Mononuclear cell (primary cell): ENCODE results near the gene PDE8B. TPM values are rescaled to one million over a fixed set of nuclear protein-coding genes. Genes with fewer than 3 reads are reported as not detected.

Experiments
- H3K27me3 ChIP-seq: 2 replicates; pipeline ENCODE4 v1.6.0; 2011; ENCODE audit warnings: low read length, control low read depth; ENCODE audit not compliant: insufficient read depth
- H3K4me1 ChIP-seq: 2 replicates; pipeline ENCODE4 v1.5.1; 2011; ENCODE audit warnings: mild to moderate bottlenecking, low read length, control low read depth; ENCODE audit not compliant: insufficient read depth
- H3K4me3 ChIP-seq: 2 replicates; pipeline ENCODE4 v1.5.1; 2011; ENCODE audit warnings: mild to moderate bottlenecking, low read length, moderate library complexity
- H3K9me3 ChIP-seq: 2 replicates; pipeline ENCODE4 v1.5.1; 2011; ENCODE audit warnings: low read depth, mild to moderate bottlenecking, control low read depth, low read length
- total RNA-seq: library from RNA; depleted of rRNA; stranded (reverse); fragments of >200 nt; gene quantifications from one replicate; pipeline ENCODE4 v1.2.3, GENCODE V29; 2012

Gene PDE8B, protein sequence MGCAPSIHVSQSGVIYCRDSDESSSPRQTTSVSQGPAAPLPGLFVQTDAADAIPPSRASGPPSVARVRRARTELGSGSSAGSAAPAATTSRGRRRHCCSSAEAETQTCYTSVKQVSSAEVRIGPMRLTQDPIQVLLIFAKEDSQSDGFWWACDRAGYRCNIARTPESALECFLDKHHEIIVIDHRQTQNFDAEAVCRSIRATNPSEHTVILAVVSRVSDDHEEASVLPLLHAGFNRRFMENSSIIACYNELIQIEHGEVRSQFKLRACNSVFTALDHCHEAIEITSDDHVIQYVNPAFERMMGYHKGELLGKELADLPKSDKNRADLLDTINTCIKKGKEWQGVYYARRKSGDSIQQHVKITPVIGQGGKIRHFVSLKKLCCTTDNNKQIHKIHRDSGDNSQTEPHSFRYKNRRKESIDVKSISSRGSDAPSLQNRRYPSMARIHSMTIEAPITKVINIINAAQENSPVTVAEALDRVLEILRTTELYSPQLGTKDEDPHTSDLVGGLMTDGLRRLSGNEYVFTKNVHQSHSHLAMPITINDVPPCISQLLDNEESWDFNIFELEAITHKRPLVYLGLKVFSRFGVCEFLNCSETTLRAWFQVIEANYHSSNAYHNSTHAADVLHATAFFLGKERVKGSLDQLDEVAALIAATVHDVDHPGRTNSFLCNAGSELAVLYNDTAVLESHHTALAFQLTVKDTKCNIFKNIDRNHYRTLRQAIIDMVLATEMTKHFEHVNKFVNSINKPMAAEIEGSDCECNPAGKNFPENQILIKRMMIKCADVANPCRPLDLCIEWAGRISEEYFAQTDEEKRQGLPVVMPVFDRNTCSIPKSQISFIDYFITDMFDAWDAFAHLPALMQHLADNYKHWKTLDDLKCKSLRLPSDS
- total RNA-seq, result 0.21 TPM

- H3K4me1 ChIP-seq, result peaks cover 11% of the 10 kb centered on the region
- peaks cover 66% of the 10 kb centered on the region for H3K27me3 ChIP-seq
- H3K4me3 ChIP-seq, result peak within 1 kb of the TSS; percentile 24
- no peaks in the 10 kb centered on the region for H3K9me3 ChIP-seq
Measured at GRCh38 chr5:77210091-77210963, at the start of gene PDE8B. PDE8B (plus strand) TSS chr5:77210680; CDS start chr5:77210926, 246 bp downstream.

- no peaks in the 10 kb centered on the region for H3K9me3 ChIP-seq
- no peaks in the 10 kb centered on the region for H3K27me3 ChIP-seq
- no peak overlapping the region for H3K4me3 ChIP-seq
- H3K4me1 ChIP-seq, result no peaks in the 10 kb centered on the region
Measured at GRCh38 chr5:77163453-77163852, 47.0 kb upstream of the PDE8B start.

- Histone ChIP-seq H3K4me3 (no peak overlapping the region), H3K4me1 (no peaks in the 10 kb centered on the region), H3K27me3 (peaks cover 9% of the 10 kb centered on the region), H3K9me3 (no peaks in the 10 kb centered on the region)
Measured at GRCh38 chr5:77167063-77167462, 43.4 kb upstream of the PDE8B start.

DNA sequence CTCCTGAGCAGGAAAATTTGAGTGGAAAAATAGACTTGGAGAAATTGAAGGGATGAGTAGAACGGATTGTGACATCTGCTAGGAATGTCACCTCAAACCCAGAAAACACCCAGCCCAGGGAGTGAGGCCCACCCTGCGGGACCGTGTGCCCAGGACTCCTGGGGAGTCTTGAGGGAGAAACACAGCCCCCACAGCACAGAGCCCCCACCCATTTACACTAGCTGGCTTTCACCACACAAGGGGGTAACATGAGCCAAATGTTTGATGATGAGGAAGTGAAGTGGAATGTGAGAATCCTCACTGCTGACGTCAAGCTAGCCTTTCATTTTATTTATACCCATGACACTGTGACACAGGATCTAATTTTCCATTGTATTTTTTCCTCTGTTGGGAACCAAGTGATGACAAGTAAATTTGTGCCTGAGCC is 42.8 kb upstream of the PDE8B start:
- Histone ChIP-seq H3K4me3 (no peak overlapping the region), H3K27me3 (peaks cover 9% of the 10 kb centered on the region), H3K9me3 (no peaks in the 10 kb centered on the region), H3K4me1 (no peaks in the 10 kb centered on the region)

DNA sequence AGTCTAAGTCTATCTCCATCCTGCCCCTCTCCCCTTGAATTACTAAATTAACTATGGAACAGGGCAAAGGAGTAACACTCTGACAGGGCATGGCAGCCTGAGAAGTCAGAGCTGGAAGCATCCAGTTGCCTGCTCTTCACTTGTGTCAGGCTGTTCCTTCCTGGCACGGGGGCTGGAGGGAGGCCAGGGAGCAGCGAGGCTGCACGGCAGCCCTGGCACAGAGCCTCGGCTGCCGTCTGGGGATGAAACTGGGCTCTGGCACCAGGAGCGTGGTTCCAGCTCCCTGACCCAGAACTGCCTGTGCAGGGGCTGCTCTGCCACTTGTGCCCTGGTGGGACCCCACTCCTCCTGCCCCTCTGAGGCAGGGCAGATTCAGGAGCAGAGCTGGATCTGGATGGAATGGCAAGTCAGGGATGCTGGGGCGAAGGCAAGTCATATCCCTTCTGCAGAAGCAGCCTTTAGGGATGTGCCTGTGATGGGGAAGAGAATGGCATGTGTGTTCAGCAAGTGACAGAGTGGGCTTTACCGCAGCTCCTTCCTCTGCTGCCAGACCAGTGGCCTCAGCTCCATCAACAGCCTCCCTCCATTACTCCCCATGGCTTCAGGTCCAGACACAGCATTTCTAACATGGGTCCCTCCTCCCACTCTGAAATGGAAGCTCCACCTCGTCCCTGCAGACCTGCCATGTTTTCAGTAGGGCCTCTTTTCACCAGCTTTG is 42.2 kb upstream of the PDE8B start:
- H3K4me3 ChIP-seq, result no peak overlapping the region
- no peaks in the 10 kb centered on the region for H3K9me3 ChIP-seq

GRCh38 chr5:77168879-77169244 is 41.6 kb upstream of the PDE8B start:
- Histone ChIP-seq H3K4me1 (no peaks in the 10 kb centered on the region), H3K9me3 (no peaks in the 10 kb centered on the region), H3K4me3 (no peak overlapping the region), H3K27me3 (peaks cover 9% of the 10 kb centered on the region)

More for the DNA sequence above, 42.2 kb upstream of the PDE8B start:
- peaks cover 9% of the 10 kb centered on the region for H3K27me3 ChIP-seq
- H3K4me1 ChIP-seq, result no peaks in the 10 kb centered on the region

DNA sequence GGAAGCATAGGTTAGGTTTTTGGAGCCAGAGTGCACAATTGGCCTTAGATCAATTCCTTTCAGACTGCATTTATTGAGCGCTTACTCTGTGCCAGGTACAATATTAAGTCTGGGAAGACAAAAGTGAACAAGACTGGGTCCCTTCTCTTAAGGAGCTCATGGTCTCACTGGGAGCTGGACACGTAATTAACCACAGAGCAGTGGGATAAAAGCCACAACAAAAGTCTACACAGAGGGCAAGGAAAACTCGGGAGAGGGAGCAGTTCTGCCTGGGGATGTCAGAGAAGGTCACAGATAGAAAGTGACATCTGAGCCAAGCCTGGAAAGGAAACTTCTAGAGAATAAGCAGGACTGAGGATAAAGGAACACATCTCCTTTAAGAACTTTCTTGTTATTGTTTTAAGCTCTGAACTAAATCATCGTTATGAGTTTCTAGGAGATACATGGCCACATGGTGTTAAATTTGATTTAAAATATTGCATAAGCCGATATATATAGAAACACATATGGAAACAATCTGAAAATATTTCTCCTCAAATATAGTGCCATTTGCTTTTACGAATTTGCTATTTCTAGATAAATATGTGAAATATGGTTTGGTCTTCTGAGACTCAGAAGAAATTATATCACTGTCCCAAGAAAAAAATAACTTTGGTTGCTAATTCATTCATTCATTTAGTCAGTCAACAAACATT is 40.1 kb upstream of the PDE8B start:
- H3K4me3 ChIP-seq, result no peak overlapping the region
- H3K27me3 ChIP-seq, result peaks cover 9% of the 10 kb centered on the region
- H3K4me1 ChIP-seq, result no peaks in the 10 kb centered on the region
- H3K9me3 ChIP-seq, result no peaks in the 10 kb centered on the region

- Histone ChIP-seq H3K4me3 (no peak overlapping the region), H3K27me3 (peaks cover 16% of the 10 kb centered on the region), H3K9me3 (no peaks in the 10 kb centered on the region), H3K4me1 (no peaks in the 10 kb centered on the region)
Measured at GRCh38 chr5:77171141-77171910, 39.2 kb upstream of the PDE8B start.

DNA sequence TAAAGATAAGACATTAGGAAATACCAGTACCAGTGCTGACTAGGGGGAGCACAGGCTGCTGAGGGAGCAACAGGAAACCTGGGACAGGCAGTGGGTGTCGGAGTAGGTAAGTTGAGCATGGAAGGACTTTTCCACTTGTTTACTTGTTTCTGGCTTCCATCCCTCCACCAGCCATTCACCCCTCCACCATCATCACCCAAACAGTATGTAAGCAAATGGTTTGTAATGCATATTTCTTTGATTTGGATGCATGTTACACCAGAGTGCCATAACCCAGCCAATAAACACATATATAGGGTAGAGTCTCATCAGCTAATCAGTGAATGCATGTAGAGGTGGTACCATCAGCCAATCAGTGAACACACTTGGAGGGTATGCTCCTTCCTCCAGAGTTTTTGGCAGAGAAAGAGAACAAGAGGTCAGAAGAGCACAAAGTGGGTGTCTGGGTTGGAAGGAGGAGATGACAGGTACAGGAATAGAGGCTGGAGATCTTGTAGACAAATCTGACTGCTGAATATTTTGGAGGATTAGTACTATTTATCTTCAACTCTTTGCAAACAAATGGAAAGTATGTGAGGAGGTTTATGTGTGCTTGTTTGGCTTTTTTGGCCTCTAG is 37.7 kb upstream of the PDE8B start:
- H3K9me3 ChIP-seq, result no peaks in the 10 kb centered on the region
- no peaks in the 10 kb centered on the region for H3K4me1 ChIP-seq
- no peak overlapping the region for H3K4me3 ChIP-seq
- H3K27me3 ChIP-seq, result peaks cover 21% of the 10 kb centered on the region

DNA sequence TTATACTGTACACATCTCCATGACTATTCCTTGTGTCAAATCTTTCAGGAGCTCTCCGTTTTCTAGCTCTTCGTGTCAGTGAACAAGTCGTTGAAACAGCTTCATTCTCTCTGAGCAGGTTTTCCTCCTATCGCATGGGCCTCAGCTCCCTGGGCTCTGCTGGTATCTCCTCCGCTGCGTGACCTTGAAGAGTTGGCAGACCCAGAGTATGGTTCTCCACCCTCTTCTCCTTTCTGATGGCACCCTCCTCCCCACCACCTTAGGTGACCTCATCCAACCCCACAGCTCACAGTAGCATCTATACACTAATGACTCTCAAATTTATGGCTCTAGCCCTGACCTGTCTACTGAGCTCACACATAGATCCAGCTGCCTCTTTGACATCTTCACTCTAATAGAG is 36.0 kb upstream of the PDE8B start:
- no peak overlapping the region for H3K4me3 ChIP-seq
- H3K9me3 ChIP-seq, result no peaks in the 10 kb centered on the region
- H3K27me3 ChIP-seq, result peaks cover 35% of the 10 kb centered on the region
- no peaks in the 10 kb centered on the region for H3K4me1 ChIP-seq

DNA sequence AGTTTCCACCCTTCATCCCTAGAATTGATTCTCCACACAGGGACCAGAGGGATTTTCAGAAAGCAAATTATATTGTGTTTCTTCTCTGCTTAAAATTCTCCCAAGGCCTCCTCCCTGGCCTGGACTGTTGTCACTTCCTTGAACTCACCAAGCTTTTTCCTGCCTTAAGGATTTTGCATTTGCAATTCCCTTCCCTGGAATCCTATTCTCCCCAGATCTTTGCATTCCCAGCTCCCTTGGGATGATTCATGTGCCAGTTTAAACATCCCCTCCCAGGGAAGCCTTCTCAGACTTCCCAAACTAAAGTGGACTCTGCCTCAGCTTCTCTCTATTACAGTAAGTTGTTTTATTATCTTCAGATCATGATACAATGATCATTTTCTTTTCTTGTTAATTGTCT is 35.2 kb upstream of the PDE8B start:
- Histone ChIP-seq H3K9me3 (no peaks in the 10 kb centered on the region), H3K27me3 (peaks cover 40% of the 10 kb centered on the region), H3K4me3 (no peak overlapping the region), H3K4me1 (peaks cover 4% of the 10 kb centered on the region)

GRCh38 chr5:77176429-77176828 is 34.1 kb upstream of the PDE8B start:
- Histone ChIP-seq H3K4me3 (no peak overlapping the region), H3K4me1 (peaks cover 8% of the 10 kb centered on the region), H3K9me3 (no peaks in the 10 kb centered on the region), H3K27me3 (peaks cover 42% of the 10 kb centered on the region)

GRCh38 chr5:77177576-77177975 is 32.9 kb upstream of the PDE8B start:
- Histone ChIP-seq H3K4me1 (peaks cover 8% of the 10 kb centered on the region), H3K9me3 (no peaks in the 10 kb centered on the region), H3K27me3 (peaks cover 52% of the 10 kb centered on the region), H3K4me3 (no peak overlapping the region)
